ENCODE measurements around the gene ZNF784. TPM values are rescaled to one million over a fixed set of nuclear protein-coding genes. Genes with fewer than 3 reads are reported as not detected.

ZNF784 gene
- total RNA-seq, 2 donors from 2014 or later = 7.2 to 10.7 TPM

DNA sequence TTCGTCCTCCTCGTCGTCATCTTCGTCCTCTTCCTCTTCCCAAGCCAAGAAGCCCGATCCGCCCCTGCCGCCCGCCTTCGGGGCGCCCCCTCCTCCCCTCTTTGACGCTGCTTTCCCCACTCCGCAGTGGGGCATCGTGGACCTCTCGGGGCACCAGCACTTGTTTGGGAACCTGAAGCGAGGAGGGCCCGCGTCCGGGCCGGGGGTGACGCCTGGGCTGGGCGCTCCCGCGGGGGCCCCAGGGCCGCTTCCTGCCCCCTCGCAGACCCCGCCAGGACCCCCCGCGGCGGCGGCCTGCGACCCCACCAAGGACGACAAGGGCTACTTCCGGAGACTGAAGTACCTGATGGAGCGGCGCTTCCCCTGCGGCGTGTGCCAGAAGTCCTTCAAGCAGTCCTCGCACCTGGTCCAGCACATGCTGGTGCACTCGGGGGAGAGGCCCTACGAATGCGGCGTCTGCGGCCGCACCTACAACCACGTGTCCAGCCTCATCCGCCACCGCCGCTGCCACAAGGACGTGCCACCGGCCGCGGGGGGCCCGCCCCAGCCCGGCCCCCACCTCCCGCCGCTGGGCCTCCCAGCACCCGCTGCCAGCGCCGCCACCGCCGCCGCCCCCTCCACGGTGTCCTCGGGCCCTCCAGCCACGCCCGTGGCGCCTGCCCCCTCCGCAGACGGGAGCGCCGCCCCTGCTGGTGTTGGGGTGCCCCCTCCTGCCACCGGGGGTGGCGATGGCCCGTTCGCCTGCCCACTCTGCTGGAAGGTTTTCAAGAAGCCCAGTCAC lies 10.2 kb downstream of the ZNF784 start:
- Mint-ChIP-seq H3K9me3 (no peaks in the 10 kb centered on the region), H3K27ac (no peak overlapping the region), H3K27me3 (ENCODE audit: insufficient read depth) (no peaks in the 10 kb centered on the region), H3K36me3 (ENCODE audit: low read depth) (peaks cover 40% of the 10 kb centered on the region), H3K4me1 (no peaks in the 10 kb centered on the region), H3K4me3 (no peak overlapping the region)
- H3K27ac ChIP-seq (ENCODE audit: low read depth, low read length) = no peak overlapping the region
- no peaks in the 10 kb centered on the region for H3K4me1 ChIP-seq (ENCODE audit: control insufficient read depth, insufficient read depth, low read length)
- no peak overlapping the region for H3K9ac ChIP-seq (ENCODE audit: extremely low read depth, low read length, poor library complexity, severe bottlenecking)
- no peaks in the 10 kb centered on the region for H3K9me3 ChIP-seq (ENCODE audit: control insufficient read depth, low read length)
- no peak for DNase-seq
- H3K4me3 ChIP-seq (ENCODE audit: low read length) = no peak overlapping the region
- TF ChIP-seq, protein P1, sequence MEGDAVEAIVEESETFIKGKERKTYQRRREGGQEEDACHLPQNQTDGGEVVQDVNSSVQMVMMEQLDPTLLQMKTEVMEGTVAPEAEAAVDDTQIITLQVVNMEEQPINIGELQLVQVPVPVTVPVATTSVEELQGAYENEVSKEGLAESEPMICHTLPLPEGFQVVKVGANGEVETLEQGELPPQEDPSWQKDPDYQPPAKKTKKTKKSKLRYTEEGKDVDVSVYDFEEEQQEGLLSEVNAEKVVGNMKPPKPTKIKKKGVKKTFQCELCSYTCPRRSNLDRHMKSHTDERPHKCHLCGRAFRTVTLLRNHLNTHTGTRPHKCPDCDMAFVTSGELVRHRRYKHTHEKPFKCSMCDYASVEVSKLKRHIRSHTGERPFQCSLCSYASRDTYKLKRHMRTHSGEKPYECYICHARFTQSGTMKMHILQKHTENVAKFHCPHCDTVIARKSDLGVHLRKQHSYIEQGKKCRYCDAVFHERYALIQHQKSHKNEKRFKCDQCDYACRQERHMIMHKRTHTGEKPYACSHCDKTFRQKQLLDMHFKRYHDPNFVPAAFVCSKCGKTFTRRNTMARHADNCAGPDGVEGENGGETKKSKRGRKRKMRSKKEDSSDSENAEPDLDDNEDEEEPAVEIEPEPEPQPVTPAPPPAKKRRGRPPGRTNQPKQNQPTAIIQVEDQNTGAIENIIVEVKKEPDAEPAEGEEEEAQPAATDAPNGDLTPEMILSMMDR (conservative IDR thresholded peaks at IDR 0.05) = no peak
- 96 to 97% methylated on average over 47 to 75 of the region's 75 CpGs for WGBS, 2 experiments (ENCODE audit: insufficient coverage in 1 of 2, insufficient read length in 1 of 2)
- no peaks in the 10 kb centered on the region for H3K27me3 ChIP-seq (ENCODE audit: control insufficient read depth, insufficient read depth, low read length, poor library complexity, severe bottlenecking)
- peaks cover 18% of the 10 kb centered on the region for H3K36me3 ChIP-seq (ENCODE audit: control insufficient read depth, insufficient read depth, low read length)

DNA sequence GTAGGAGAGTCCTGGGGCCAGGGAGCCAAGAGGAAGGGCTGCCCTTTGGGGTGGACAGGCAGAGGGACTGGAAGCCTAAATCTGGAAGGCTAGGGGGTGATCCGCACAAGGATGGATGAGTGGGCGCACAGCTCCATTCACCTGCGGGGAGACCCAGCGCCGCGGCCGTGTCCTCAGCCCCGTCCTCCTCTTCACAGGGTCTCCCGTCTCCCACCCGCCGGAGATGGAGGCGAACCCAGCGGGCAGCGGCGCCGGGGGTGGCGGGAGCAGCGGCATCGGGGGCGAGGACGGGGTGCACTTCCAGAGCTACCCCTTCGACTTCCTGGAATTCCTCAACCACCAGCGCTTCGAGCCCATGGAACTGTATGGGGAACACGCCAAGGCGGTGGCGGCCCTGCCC lies 11.0 kb downstream of the ZNF784 start:
- Histone ChIP-seq H3K4me1 (ENCODE audit: control insufficient read depth, insufficient read depth, low read length) (no peaks in the 10 kb centered on the region), H3K9me3 (ENCODE audit: control insufficient read depth, low read length) (no peaks in the 10 kb centered on the region), H3K4me3 (ENCODE audit: low read length) (no peak overlapping the region), H3K36me3 (ENCODE audit: control insufficient read depth, insufficient read depth, low read length) (peaks cover 25% of the 10 kb centered on the region), H3K27me3 (ENCODE audit: control insufficient read depth, insufficient read depth, low read length, poor library complexity, severe bottlenecking) (no peaks in the 10 kb centered on the region), H3K9ac (ENCODE audit: extremely low read depth, low read length, poor library complexity, severe bottlenecking) (no peak overlapping the region), H3K27ac (ENCODE audit: low read depth, low read length) (no peak overlapping the region)
- peaks cover 44% of the 10 kb centered on the region for H3K36me3 Mint-ChIP-seq (ENCODE audit: low read depth)
- DNase-seq = no peak
- no peaks in the 10 kb centered on the region for H3K27me3 Mint-ChIP-seq (ENCODE audit: insufficient read depth)
- no peak overlapping the region for H3K4me3 Mint-ChIP-seq
- TF ChIP-seq, protein P1 (conservative IDR thresholded peaks at IDR 0.05) = no peak
- no peaks in the 10 kb centered on the region for H3K4me1 Mint-ChIP-seq
- H3K27ac Mint-ChIP-seq = no peak overlapping the region
- 96 to 98% methylated on average over 23 to 26 of the region's 27 CpGs for WGBS, 2 experiments (ENCODE audit: insufficient coverage in 1 of 2, insufficient read length in 1 of 2)
- no peaks in the 10 kb centered on the region for H3K9me3 Mint-ChIP-seq

DNA sequence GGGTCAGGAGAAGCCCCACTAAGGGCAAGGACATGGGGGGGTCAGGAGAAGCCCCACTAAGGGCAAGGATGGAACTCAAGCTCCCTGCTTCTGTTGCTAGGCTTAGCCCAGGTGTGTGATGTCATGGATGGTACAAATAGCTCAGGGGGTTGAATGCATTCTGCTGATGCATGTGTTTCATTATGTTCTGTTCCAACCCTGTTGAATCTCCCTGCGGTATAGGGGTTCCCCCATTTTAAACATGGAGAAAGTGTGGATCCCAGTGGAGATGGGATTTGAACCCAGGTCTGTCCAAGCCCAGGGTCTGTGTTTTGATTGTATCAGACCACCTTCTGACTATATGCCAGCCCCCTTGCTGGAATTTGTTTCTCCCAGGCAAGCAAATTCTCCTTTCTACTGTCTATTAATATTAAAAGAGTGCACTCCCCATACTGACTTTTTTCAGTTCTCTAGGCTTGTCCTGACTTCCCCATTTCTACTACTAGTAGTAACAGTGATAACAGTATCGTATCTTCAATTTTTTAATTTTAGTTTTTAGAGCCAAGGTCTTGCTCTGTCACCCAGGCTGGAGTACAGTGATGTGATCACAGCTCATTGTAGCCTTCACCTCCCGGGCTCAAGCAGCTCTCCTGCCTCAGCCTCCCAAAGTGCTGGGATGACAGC lies 12.3 kb downstream of the ZNF784 start:
- H3K27ac ChIP-seq (ENCODE audit: low read depth, low read length) = no peak overlapping the region
- H3K4me1 ChIP-seq (ENCODE audit: control insufficient read depth, insufficient read depth, low read length) = no peaks in the 10 kb centered on the region
- no peak for DNase-seq
- no peaks in the 10 kb centered on the region for H3K27me3 ChIP-seq (ENCODE audit: control insufficient read depth, insufficient read depth, low read length, poor library complexity, severe bottlenecking)
- Mint-ChIP-seq H3K27me3 (ENCODE audit: insufficient read depth) (no peaks in the 10 kb centered on the region), H3K36me3 (ENCODE audit: low read depth) (peaks cover 44% of the 10 kb centered on the region), H3K4me1 (peaks cover 3% of the 10 kb centered on the region), H3K9me3 (no peaks in the 10 kb centered on the region), H3K4me3 (no peak overlapping the region), H3K27ac (no peak overlapping the region)
- no peak overlapping the region for H3K9ac ChIP-seq (ENCODE audit: extremely low read depth, low read length, poor library complexity, severe bottlenecking)
- 94% methylated on average over 2 to 3 of the region's 3 CpGs for WGBS, 2 experiments (ENCODE audit: insufficient coverage in 1 of 2, insufficient read length in 1 of 2)
- no peak overlapping the region for H3K4me3 ChIP-seq (ENCODE audit: low read length)
- H3K9me3 ChIP-seq (ENCODE audit: control insufficient read depth, low read length) = no peaks in the 10 kb centered on the region
- H3K36me3 ChIP-seq (ENCODE audit: control insufficient read depth, insufficient read depth, low read length) = peaks cover 19% of the 10 kb centered on the region
- TF ChIP-seq, protein P1 (conservative IDR thresholded peaks at IDR 0.05) = no peak

All from endodermal cell (in vitro differentiated cells).